ENCODE results near the gene MYBPC3. TPM values are rescaled to one million over a fixed set of nuclear protein-coding genes. Genes with fewer than 3 reads are reported as not detected.

The MYBPC3 gene
- total RNA-seq, 2 donors from 2014 or later = 0.42 TPM; not detected in 1

GRCh38 chr11:47392546-47393162 is 40.2 kb upstream of the MYBPC3 start:
- Histone ChIP-seq H3K27ac (no peak overlapping the region), H3K4me3 (no peak overlapping the region), H3K4me1 (no peaks in the 10 kb centered on the region), H3K9me3 (no peaks in the 10 kb centered on the region), H3K9ac (ENCODE audit: low read depth in 2 of 2, low read length in 2 of 2) (no peak overlapping the region), H3K27me3 (no peaks in the 10 kb centered on the region), H3K36me3 (no peaks in the 10 kb centered on the region)
- intact Hi-C loops (cut with DNase I) = no loop called here
- no peak for DNase-seq
- TF ChIP-seq CTCF (IDR thresholded peaks at IDR 0.05) = no peak

GRCh38 chr11:47391711-47392432 is 39.4 kb upstream of the MYBPC3 start:
- no peak for TF ChIP-seq CTCF (IDR thresholded peaks at IDR 0.05)
- Histone ChIP-seq H3K4me1 (no peaks in the 10 kb centered on the region), H3K27me3 (no peaks in the 10 kb centered on the region)

DNA sequence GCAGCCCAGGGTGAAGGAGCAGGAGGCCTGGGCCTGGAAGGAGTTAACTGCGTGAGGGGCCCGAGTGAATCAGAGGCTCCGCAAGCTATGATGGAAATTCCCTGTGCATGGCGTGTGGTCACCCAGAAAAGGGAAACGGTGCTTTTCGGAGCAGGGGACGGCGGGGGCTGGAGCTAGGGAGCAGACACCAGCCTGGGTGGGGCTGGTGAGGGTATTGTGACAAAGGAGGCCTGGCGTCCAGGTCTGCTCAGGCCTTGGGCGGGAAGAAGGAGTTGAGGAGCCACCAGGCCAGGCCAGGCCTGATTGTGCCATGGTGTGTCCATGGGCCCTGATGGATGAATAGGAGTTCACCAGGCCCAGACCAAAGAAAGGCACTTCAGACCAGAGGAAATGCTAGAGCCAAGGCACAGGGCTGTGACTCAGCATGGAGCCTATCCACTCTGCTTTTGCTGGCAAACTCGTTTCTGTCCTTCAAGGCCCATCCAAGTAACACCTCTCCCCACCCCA is 38.6 kb upstream of the MYBPC3 start:
- H3K4me1 ChIP-seq = no peaks in the 10 kb centered on the region
- no peak for TF ChIP-seq CTCF (IDR thresholded peaks at IDR 0.05)
- H3K36me3 ChIP-seq = no peaks in the 10 kb centered on the region
- peak overlapping the region; percentile 42 for H3K27ac ChIP-seq
- no peak overlapping the region for H3K9ac ChIP-seq (ENCODE audit: low read depth in 2 of 2, low read length in 2 of 2)
- intact Hi-C loops (cut with DNase I) = no loop called here
- H3K4me3 ChIP-seq = no peak overlapping the region
- H3K27me3 ChIP-seq = no peaks in the 10 kb centered on the region
- no peak for DNase-seq
- no peaks in the 10 kb centered on the region for H3K9me3 ChIP-seq

More at GRCh38 chr11:47391711-47392432, 39.4 kb upstream of the MYBPC3 start:
- DNase-seq = no peak
- H3K9ac ChIP-seq (ENCODE audit: low read depth in 2 of 2, low read length in 2 of 2) = no peak overlapping the region
- no peaks in the 10 kb centered on the region for H3K9me3 ChIP-seq
- H3K27ac ChIP-seq = peak overlapping the region; percentile 40
- no peaks in the 10 kb centered on the region for H3K36me3 ChIP-seq
- intact Hi-C loops (cut with DNase I) = no loop called here
- H3K4me3 ChIP-seq = no peak overlapping the region

- Histone ChIP-seq H3K27me3 (no peaks in the 10 kb centered on the region), H3K9me3 (no peaks in the 10 kb centered on the region), H3K4me3 (no peak overlapping the region), H3K27ac (peak overlapping the region; percentile 42), H3K36me3 (no peaks in the 10 kb centered on the region), H3K4me1 (no peaks in the 10 kb centered on the region), H3K9ac (ENCODE audit: low read depth in 2 of 2, low read length in 2 of 2) (no peak overlapping the region)
- no peak for DNase-seq
- intact Hi-C loops (cut with DNase I) = no loop called here
- no peak for TF ChIP-seq CTCF (IDR thresholded peaks at IDR 0.05)
These were observed 37.9 kb upstream of the MYBPC3 start for GRCh38 chr11:47390422-47390760.

GRCh38 chr11:47389577-47390421 is 37.3 kb upstream of the MYBPC3 start:
- Histone ChIP-seq H3K9me3 (no peaks in the 10 kb centered on the region), H3K27ac (no peak overlapping the region), H3K27me3 (no peaks in the 10 kb centered on the region), H3K9ac (ENCODE audit: low read depth in 2 of 2, low read length in 2 of 2) (no peak overlapping the region), H3K36me3 (no peaks in the 10 kb centered on the region), H3K4me3 (no peak overlapping the region), H3K4me1 (no peaks in the 10 kb centered on the region)
- no peak for DNase-seq
- no peak for TF ChIP-seq CTCF (IDR thresholded peaks at IDR 0.05)
- intact Hi-C loops (cut with DNase I) = no loop called here
